ENCODE results near the gene RPS24.

GRCh38 chr10:78058562-78058961, 24.9 kb downstream of the RPS24 start:
- TF ChIP-seq POLR2A (IDR thresholded peaks at IDR 0.05) (no peak), CTCF (IDR thresholded peaks at IDR 0.05) (no peak), POLR2AphosphoS5 (IDR thresholded peaks at IDR 0.05; ENCODE audit: insufficient read depth in 1 of 2, low read depth in 1 of 2) (no peak)
